GM12878 (cell line): ENCODE measurements around the gene SIK2. TPM values are rescaled to one million over a fixed set of nuclear protein-coding genes. Genes with fewer than 3 reads are reported as not detected.

Experiments used
- ATAC-seq: fragments of 200-7000 bp; cut with Tn5 transposase; 3 replicates; pipeline ENCODE4 v1.9.1; 2020; ENCODE audit warnings: mild to moderate bottlenecking, moderate library complexity
- BruUV-seq: library from RNA; stranded (reverse); fragments of 400-500 nt; replicated peaks from 2 replicates; lab custom pipeline; 2021; lab: Mats Ljungman, UMichigan
- CTCF ChIA-PET: fragments of 300-600 bp; sonication (Branson Sonifier 250); formaldehyde crosslinking; extraction: SDS; loops from one replicate; lab custom pipeline; 2021; ENCODE audit warnings: inconsistent platforms; lab: Yijun Ruan, JAX
- POLR2A ChIA-PET: fragments of 350-600 bp; formaldehyde crosslinking; extraction: SDS; loops from one replicate; lab custom pipeline; 2021; ENCODE audit warnings: inconsistent platforms; lab: Charles Lee
- RAD21 ChIA-PET: fragments of 300-600 bp; sonication (Branson Sonifier 250); formaldehyde crosslinking; loops from one replicate; lab custom pipeline; 2023; ENCODE audit warnings: antibody characterized with exemption; ENCODE audit not compliant: unreplicated experiment; lab: Charles Lee
- SMC1A ChIA-PET: fragments of 300-600 bp; sonication (Branson Sonifier 250); formaldehyde crosslinking; loops from one replicate; lab custom pipeline; 2023; ENCODE audit not compliant: unreplicated experiment, uncharacterized antibody; lab: Charles Lee
- DNase-seq: peaks from one replicate; pipeline ENCODE4 v3.0.0-alpha.2; 2011; ENCODE audit warnings: low read depth, low spot score
- FAIRE-seq: peaks from 3 replicates; lab custom pipeline; 2011; peaks lifted over from hg19 to GRCh38; lab: Jason Lieb, UNC
- H2AFZ ChIP-seq: 2 replicates; pipeline ENCODE4 v1.6.0; 2011; ENCODE audit warnings: low read depth, low read length, control low read depth; ENCODE audit not compliant: control insufficient read depth
- H3K27ac ChIP-seq: 2 replicates; pipeline ENCODE4 v1.5.1; 2011; ENCODE audit warnings: control low read depth; ENCODE audit not compliant: control insufficient read depth, insufficient read depth
- H3K27me3 ChIP-seq, 2 experiments: replicated peaks in 1 of 2; 2 replicates each; pipeline versions ENCODE4 v1.6.0 to v1.6.1; 2011; ENCODE audit warnings: low read length in 1 of 2; ENCODE audit not compliant: control insufficient read depth in 2 of 2, insufficient read depth in 2 of 2
- H3K36me3 ChIP-seq, 2 experiments: 2 replicates each; pipeline ENCODE4 v1.5.1; 2011; ENCODE audit warnings: low read length in 1 of 2; ENCODE audit not compliant: control insufficient read depth in 2 of 2, insufficient read depth in 2 of 2
- H3K4me1 ChIP-seq: 2 replicates; pipeline ENCODE4 v1.6.1; 2011; ENCODE audit warnings: mild to moderate bottlenecking, low read length, moderate library complexity, mixed read lengths; ENCODE audit not compliant: control insufficient read depth, insufficient read depth
- H3K4me2 ChIP-seq: 2 replicates; pipeline ENCODE4 v1.6.0; 2011; ENCODE audit warnings: control low read depth; ENCODE audit not compliant: control insufficient read depth, insufficient read depth
- H3K4me3 ChIP-seq: fragments of 200-600 bp; sonication (generic); 2 replicates; pipeline ENCODE4 v1.5.1; 2016
- H3K79me2 ChIP-seq: 2 replicates; pipeline ENCODE4 v1.6.0; 2011; ENCODE audit warnings: low read length; ENCODE audit not compliant: control insufficient read depth, insufficient read depth
- H3K9ac ChIP-seq: 2 replicates; pipeline ENCODE4 v1.8.0; 2011; ENCODE audit warnings: low read length, control low read depth, mixed read lengths; ENCODE audit not compliant: control insufficient read depth, insufficient read depth
- H3K9me3 ChIP-seq: replicated peaks from 3 replicates; pipeline ENCODE4 v1.5.1; 2011; ENCODE audit warnings: mild to moderate bottlenecking, low read length; ENCODE audit not compliant: control insufficient read depth, insufficient read depth
- H4K20me1 ChIP-seq: 2 replicates; pipeline ENCODE4 v1.6.0; 2011; ENCODE audit not compliant: control insufficient read depth, insufficient read depth
- BCL3 ChIP-seq: IDR thresholded peaks from 2 replicates; pipeline ENCODE4 v1.6.1; 2011; ENCODE audit warnings: borderline replicate concordance, low read depth, mild to moderate bottlenecking, moderate library complexity, low read length; ENCODE audit not compliant: insufficient read depth, poor library complexity, severe bottlenecking
- BRCA1 ChIP-seq: IDR thresholded peaks from 2 replicates; pipeline ENCODE4 v1.6.1; 2011; ENCODE audit warnings: low read depth, low read length, improper control_type of control experiment
- IKZF2 ChIP-seq, 2 experiments: fragments of 450-650 bp; IDR thresholded peaks; 2 replicates each; pipeline ENCODE4 v1.6.1; 2017; ENCODE audit warnings: mild to moderate bottlenecking in 2 of 2, moderate library complexity in 2 of 2
- MXI1 ChIP-seq: fragments of 150-350 bp; IDR thresholded peaks from 2 replicates; pipeline ENCODE4 v1.6.1; 2011; ENCODE audit warnings: low read depth, mild to moderate bottlenecking, inconsistent platforms, low read length, improper control_type of control experiment
- SREBF1 ChIP-seq: IDR thresholded peaks from 2 replicates; pipeline ENCODE4 v1.6.1; 2012; ENCODE audit warnings: mild to moderate bottlenecking, low read length
- STAT3 ChIP-seq: IDR thresholded peaks from 2 replicates; pipeline ENCODE4 v1.6.1; 2011; ENCODE audit warnings: low read depth, low read length, improper control_type of control experiment
- TCF12 ChIP-seq: IDR thresholded peaks from 2 replicates; pipeline ENCODE4 v1.6.1; 2011; ENCODE audit warnings: low read depth, mild to moderate bottlenecking, low read length
- USF2 ChIP-seq: IDR thresholded peaks from 2 replicates; pipeline ENCODE4 v1.6.1; 2011; ENCODE audit warnings: low read depth, low read length, improper control_type of control experiment, borderline replicate concordance
- YBX1 ChIP-seq: fragments of 450-650 bp; IDR thresholded peaks from 2 replicates; pipeline ENCODE4 v1.6.1; 2016; ENCODE audit warnings: antibody characterized with exemption
- ZNF384 ChIP-seq: IDR thresholded peaks from 2 replicates; pipeline ENCODE4 v1.6.1; 2012; ENCODE audit warnings: low read depth, mild to moderate bottlenecking, low read length, improper control_type of control experiment, borderline replicate concordance
- ZSCAN29 ChIP-seq: fragments of 450-650 bp; IDR thresholded peaks from 2 replicates; pipeline ENCODE4 v1.6.1; 2017; ENCODE audit warnings: mild to moderate bottlenecking, moderate library complexity
- WGBS: methylation state at CpG from one replicate; pipeline ENCODE4 v1.1.6; 2016; ENCODE audit warnings: low lambda C conversion rate; ENCODE audit not compliant: insufficient replicate concordance, insufficient coverage; ENCODE audit errors: missing lambda C conversion rate; 5-methylcytosine and 5-hydroxymethylcytosine counted together
- in situ Hi-C: fragments of 300-500 bp; cut with MboI; formaldehyde crosslinking; loops from 9 replicates; pipeline ENCODE4 v1.14.3; 2018; ENCODE audit warnings: mixed read lengths
- intact Hi-C: fragments of 100-400 bp; cut with micrococcal nuclease; formaldehyde crosslinking; loops from one replicate; pipeline ENCODE4 v1.14.2; 2022; ENCODE audit not compliant: unreplicated experiment
- polyA plus RNA-seq, 11 experiments: library from polyadenylated mRNA; depleted of rRNA in 4 of 11; unstranded in 6 of 11; stranded (reverse) in 5 of 11; fragments of >200 nt; fragmentation: Nextera tagmentation in 4 of 11; fragmentation: Illumina TruSeq in 1 of 11; extraction: Ambion mirVana in 4 of 11; extraction: Trizol in 1 of 11; gene quantifications; 1 replicate in 1 of 11; 2 replicates in 10 of 11; pipeline versions ENCODE4 v1.2.1 to v1.2.3, GENCODE V29; 2011 to 2016; ENCODE audit warnings: inconsistent platforms in 2 of 11, missing spikeins in 2 of 11, low read depth in 1 of 11
- total RNA-seq, 4 experiments: library from RNA; depleted of rRNA in 3 of 4; stranded (reverse); fragments of >200 nt in 3 of 4; fragmentation: Illumina TruSeq in 1 of 4; extraction: Trizol in 1 of 4; gene quantifications; 2 replicates each; pipeline versions ENCODE4 v1.2.1 to v1.2.3, GENCODE V29; 2013 to 2021

Gene SIK2
- total and polyA plus RNA-seq, 10 of the 15 experiments (the other 5 are each of a cell fraction or from before 2014, with no cell fraction given): 0.97 to 14.2 (median 4.5) TPM

GRCh38 chr11:111729071-111729830, 127.0 kb downstream of the SIK2 start (continued):
- TF ChIP-seq USF2: no peak
- TF ChIP-seq TCF12: no peak

- Histone ChIP-seq H3K9me3 (no peaks in the 10 kb centered on the region), H3K9ac (no peak overlapping the region), H3K4me2 (no peak overlapping the region), H3K4me3 (no peak overlapping the region), H3K36me3 (peaks cover 0 to 8% of the 10 kb centered on the region in 2 experiments; a peak in 1 of 4 replicates), H4K20me1 (no peaks in the 10 kb centered on the region; the same call in 1 of the 2 replicates), H2AFZ (no peak overlapping the region), H3K4me1 (no peaks in the 10 kb centered on the region), H3K27me3 (no peaks in the 10 kb centered on the region), H3K27ac (no peak overlapping the region), H3K79me2 (no peaks in the 10 kb centered on the region)
- CTCF ChIA-PET: interaction anchor here (1.6 to 2.2 kb wide), 2 partner anchors 17 to 125 kb away, joined by 3 to 10 read pairs; no protein-coding TSS in a partner anchor
- DNase-seq: no peak
- POLR2A ChIA-PET: interaction anchor here (0.6 kb wide), 1 partner anchor 223 kb away, joined by 3 read pairs; no protein-coding TSS in a partner anchor
- TF ChIP-seq BRCA1 (no peak), SREBF1 (no peak), BCL3 (no peak), STAT3 (no peak), YBX1 (no peak), IKZF2 (IDR thresholded peaks at IDR 0.05) (no peak), ZSCAN29 (no peak), ZNF384 (no peak), MXI1 (no peak)
- in situ Hi-C loops: no loop called here
- RAD21 ChIA-PET: interaction anchor here (1.0 kb wide), 1 partner anchor 34 kb away, joined by 3 read pairs; no protein-coding TSS in a partner anchor
- SMC1A ChIA-PET: interaction anchor here (1.0 to 1.1 kb wide), 3 partner anchors 13 to 50 kb away, joined by 3 to 4 read pairs (median 3); no protein-coding TSS in a partner anchor
- no peak for ATAC-seq
- whole genome bisulfite sequencing: 96% methylated on average over 9 of the region's 9 CpGs
- no TSS peak for BruUV-seq
- intact Hi-C loops: no loop called here
- FAIRE-seq: no peak
These were observed 127.6 kb downstream of the SIK2 start for GRCh38 chr11:111729831-111730311.
